ENCODE data around the gene AHSG. TPM values are rescaled to one million over a fixed set of nuclear protein-coding genes. Genes with fewer than 3 reads are reported as not detected.
"Not testable (repeated sequence)": the region's sequence is repeated elsewhere in the genome, so short reads cannot be mapped to it uniquely, and the experiment has no call there.

Gene AHSG
- total and polyA plus RNA-seq, 5 experiments from 2014 or later, result not detected

- ATAC-seq, result no peak
- H3K9me3 Mint-ChIP-seq, result no peaks in the 10 kb centered on the region
- no peaks in the 10 kb centered on the region for H3K27me3 Mint-ChIP-seq
- POLR2A ChIA-PET, result no interaction called here
- H3K4me3 Mint-ChIP-seq, result no peak overlapping the region
- peaks cover 5 to 94% (median 32%) of the 10 kb centered on the region in 3 donors for H3K36me3 Mint-ChIP-seq
- DNase-seq, result no peak
- no peak overlapping the region for H3K27ac Mint-ChIP-seq
- peaks cover 0 to 11% (median 3%) of the 10 kb centered on the region in 4 donors for H3K4me1 Mint-ChIP-seq
Observed at GRCh38 chr3:186580785-186581184, 32.1 kb upstream of the AHSG start.

- POLR2A ChIA-PET, result no interaction called here
- H3K27ac Mint-ChIP-seq, result no peak overlapping the region
Observed at GRCh38 chr3:186582541-186582940, 30.3 kb upstream of the AHSG start.

GRCh38 chr3:186583831-186584230, 29.0 kb upstream of the AHSG start:
- DNase-seq, result no peak
- peak overlapping the region in 2 of 10 donors; percentile 2 to 10 for H3K27ac Mint-ChIP-seq
- H3K27me3 Mint-ChIP-seq, result no peaks in the 10 kb centered on the region
- POLR2A ChIA-PET, result no interaction called here
- H3K9me3 Mint-ChIP-seq, result no peaks in the 10 kb centered on the region
- H3K4me3 Mint-ChIP-seq, result no peak overlapping the region
- H3K36me3 Mint-ChIP-seq, result peaks cover 5 to 74% (median 21%) of the 10 kb centered on the region in 3 donors
- ATAC-seq, result no peak
- H3K4me1 Mint-ChIP-seq, result peaks cover 0 to 3% (median 0%) of the 10 kb centered on the region in 4 donors

More at GRCh38 chr3:186582541-186582940, 30.3 kb upstream of the AHSG start:
- Mint-ChIP-seq H3K4me1 (peaks cover 0 to 4% (median 2%) of the 10 kb centered on the region in 4 donors), H3K4me3 (no peak overlapping the region), H3K27me3 (no peaks in the 10 kb centered on the region), H3K36me3 (peaks cover 5 to 87% (median 21%) of the 10 kb centered on the region in 3 donors), H3K9me3 (no peaks in the 10 kb centered on the region)
- DNase-seq (no peak), ATAC-seq (no peak)

GRCh38 chr3:186586245-186586644, 26.6 kb upstream of the AHSG start:
- Mint-ChIP-seq H3K36me3 (peaks cover 5 to 54% (median 21%) of the 10 kb centered on the region in 3 donors), H3K4me1 (peaks cover 5 to 13% (median 9%) of the 10 kb centered on the region in 4 donors)
- not testable (repeated sequence) for H3K4me3 Mint-ChIP-seq, ATAC-seq, DNase-seq, H3K27me3 Mint-ChIP-seq, H3K27ac Mint-ChIP-seq, H3K9me3 Mint-ChIP-seq
- POLR2A ChIA-PET, result interaction anchor here (1.1 kb wide), 1 partner anchor 20 kb away, joined by 3 read pairs; no protein-coding TSS in a partner anchor

GRCh38 chr3:186587183-186587582, 25.7 kb upstream of the AHSG start:
- no peaks in the 10 kb centered on the region for H3K27me3 Mint-ChIP-seq
- no peaks in the 10 kb centered on the region for H3K9me3 Mint-ChIP-seq
- POLR2A ChIA-PET, result interaction anchor here (1.1 kb wide), 1 partner anchor 21 kb away, joined by 3 read pairs; no protein-coding TSS in a partner anchor
- peak overlapping the region in 1 of 10 donors; percentile 9 for H3K27ac Mint-ChIP-seq
- DNase-seq (no peak), ATAC-seq (no peak)
- H3K36me3 Mint-ChIP-seq, result peaks cover 5 to 45% (median 15%) of the 10 kb centered on the region in 3 donors
- H3K4me3 Mint-ChIP-seq, result no peak overlapping the region
- peaks cover 5 to 13% (median 9%) of the 10 kb centered on the region in 4 donors for H3K4me1 Mint-ChIP-seq

GRCh38 chr3:186588632-186589031, 24.2 kb upstream of the AHSG start:
- Mint-ChIP-seq H3K36me3 (peaks cover under 1 to 31% (median 10%) of the 10 kb centered on the region in 3 donors), H3K4me1 (peaks cover 5 to 13% (median 9%) of the 10 kb centered on the region in 4 donors), H3K9me3 (no peaks in the 10 kb centered on the region), H3K4me3 (no peak overlapping the region), H3K27ac (peak overlapping the region in 2 of 10 donors; percentile 6 to 41), H3K27me3 (no peaks in the 10 kb centered on the region)
- POLR2A ChIA-PET, result no interaction called here
- ATAC-seq, result no peak
- DNase-seq, result no peak

GRCh38 chr3:186589121-186589520, 23.7 kb upstream of the AHSG start:
- H3K27me3 Mint-ChIP-seq, result no peaks in the 10 kb centered on the region
- no peaks in the 10 kb centered on the region for H3K9me3 Mint-ChIP-seq
- H3K27ac Mint-ChIP-seq, result peak overlapping the region in 1 of 10 donors; percentile 31
- peaks cover 0 to 26% (median 6%) of the 10 kb centered on the region in 3 donors for H3K36me3 Mint-ChIP-seq
- POLR2A ChIA-PET, result no interaction called here
- ATAC-seq, result no peak
- DNase-seq, result no peak
- H3K4me1 Mint-ChIP-seq, result peaks cover 5 to 13% (median 9%) of the 10 kb centered on the region in 4 donors
- H3K4me3 Mint-ChIP-seq, result no peak overlapping the region

- ATAC-seq (peak; percentile 53 to 64), DNase-seq (no peak)
- Mint-ChIP-seq H3K4me1 (peaks cover 5 to 13% (median 9%) of the 10 kb centered on the region in 4 donors), H3K27me3 (peaks cover 0 to 1% (median 0%) of the 10 kb centered on the region in 5 donors), H3K27ac (peak overlapping the region in 2 of 10 donors; percentile 27 to 92), H3K9me3 (no peaks in the 10 kb centered on the region), H3K4me3 (peak overlapping the region in 1 of 10 donors; percentile 16), H3K36me3 (peaks cover 0 to 17% (median 6%) of the 10 kb centered on the region in 3 donors)
- POLR2A ChIA-PET, result interaction anchor here (0.7 kb wide), 1 partner anchor 27 kb away, joined by 4 read pairs; no protein-coding TSS in a partner anchor
Observed at GRCh38 chr3:186589856-186590579, 22.8 kb upstream of the AHSG start.

- H3K27ac Mint-ChIP-seq, result peak overlapping the region in 2 of 10 donors; percentile 6 to 13
- peaks cover 0 to 9% (median under 1%) of the 10 kb centered on the region in 3 donors for H3K36me3 Mint-ChIP-seq
- no peak overlapping the region for H3K4me3 Mint-ChIP-seq
- H3K9me3 Mint-ChIP-seq, result no peaks in the 10 kb centered on the region
- peaks cover 0 to 2% (median 0%) of the 10 kb centered on the region in 5 donors for H3K27me3 Mint-ChIP-seq
- DNase-seq (no peak), ATAC-seq (no peak)
- POLR2A ChIA-PET, result interaction anchor here (0.7 kb wide), 1 partner anchor 26 kb away, joined by 4 read pairs; no protein-coding TSS in a partner anchor
- peaks cover 5 to 13% (median 9%) of the 10 kb centered on the region in 4 donors for H3K4me1 Mint-ChIP-seq
Observed at GRCh38 chr3:186590580-186591295, 22.1 kb upstream of the AHSG start.

GRCh38 chr3:186592682-186593081, 20.2 kb upstream of the AHSG start:
- DNase-seq, result no peak
- H3K4me3 Mint-ChIP-seq, result no peak overlapping the region
- no peaks in the 10 kb centered on the region for H3K36me3 Mint-ChIP-seq
- H3K4me1 Mint-ChIP-seq, result peaks cover 5 to 13% (median 9%) of the 10 kb centered on the region in 4 donors
- POLR2A ChIA-PET, result no interaction called here
- no peak for ATAC-seq
- H3K9me3 Mint-ChIP-seq, result no peaks in the 10 kb centered on the region
- peaks cover 0 to 2% (median under 1%) of the 10 kb centered on the region in 5 donors for H3K27me3 Mint-ChIP-seq
- no peak overlapping the region for H3K27ac Mint-ChIP-seq

- Mint-ChIP-seq H3K36me3 (no peaks in the 10 kb centered on the region), H3K27me3 (peaks cover 0 to 2% (median 1%) of the 10 kb centered on the region in 5 donors), H3K9me3 (no peaks in the 10 kb centered on the region), H3K4me1 (peaks cover 5 to 13% (median 8%) of the 10 kb centered on the region in 4 donors), H3K27ac (no peak overlapping the region), H3K4me3 (no peak overlapping the region)
- POLR2A ChIA-PET, result no interaction called here
- ATAC-seq (no peak), DNase-seq (no peak)
Observed at GRCh38 chr3:186593862-186594261, 19.0 kb upstream of the AHSG start.

- H3K36me3 Mint-ChIP-seq, result no peaks in the 10 kb centered on the region
- POLR2A ChIA-PET, result no interaction called here
- no peak overlapping the region for H3K27ac Mint-ChIP-seq
- no peak overlapping the region for H3K4me3 Mint-ChIP-seq
- no peaks in the 10 kb centered on the region for H3K9me3 Mint-ChIP-seq
- H3K27me3 Mint-ChIP-seq, result peaks cover 0 to 2% (median 1%) of the 10 kb centered on the region in 5 donors
- DNase-seq (no peak), ATAC-seq (no peak)
- H3K4me1 Mint-ChIP-seq, result peaks cover 5 to 13% (median 7%) of the 10 kb centered on the region in 4 donors
Observed at GRCh38 chr3:186594591-186595113, 18.2 kb upstream of the AHSG start.

Measured in naive thymus-derived CD8-positive, alpha-beta T cell (primary cell).